HUES48 (cell line): ENCODE measurements around the gene NELL1.
"Not testable (repeated sequence)": the region's sequence is repeated elsewhere in the genome, so short reads cannot be mapped to it uniquely, and the experiment has no call there.

Source experiments
- H3K27ac ChIP-seq: one replicate; pipeline ENCODE4 v1.7.0; 2013; ENCODE audit warnings: low read depth, low read length, inconsistent platforms
- H3K27me3 ChIP-seq: 2 replicates; pipeline ENCODE4 v1.6.1; 2013; ENCODE audit warnings: mild to moderate bottlenecking, low read length; ENCODE audit not compliant: control insufficient read depth, insufficient read depth
- H3K36me3 ChIP-seq: 2 replicates; pipeline ENCODE4 v1.6.1; 2013; ENCODE audit warnings: low read length; ENCODE audit not compliant: control insufficient read depth, insufficient read depth
- H3K4me1 ChIP-seq: 2 replicates; pipeline ENCODE4 v1.6.1; 2013; ENCODE audit warnings: mild to moderate bottlenecking, low read length; ENCODE audit not compliant: control insufficient read depth, insufficient read depth
- H3K4me3 ChIP-seq: 2 replicates; pipeline ENCODE4 v1.5.1; 2013; ENCODE audit warnings: mild to moderate bottlenecking, low read depth, low read length
- H3K9ac ChIP-seq: 2 replicates; pipeline ENCODE4 v1.6.1; 2013; ENCODE audit warnings: mild to moderate bottlenecking, low read depth, low read length, moderate library complexity
- H3K9me3 ChIP-seq: 2 replicates; pipeline ENCODE4 v1.6.1; 2013; ENCODE audit warnings: low read length; ENCODE audit not compliant: control insufficient read depth, insufficient read depth

Gene NELL1

DNA sequence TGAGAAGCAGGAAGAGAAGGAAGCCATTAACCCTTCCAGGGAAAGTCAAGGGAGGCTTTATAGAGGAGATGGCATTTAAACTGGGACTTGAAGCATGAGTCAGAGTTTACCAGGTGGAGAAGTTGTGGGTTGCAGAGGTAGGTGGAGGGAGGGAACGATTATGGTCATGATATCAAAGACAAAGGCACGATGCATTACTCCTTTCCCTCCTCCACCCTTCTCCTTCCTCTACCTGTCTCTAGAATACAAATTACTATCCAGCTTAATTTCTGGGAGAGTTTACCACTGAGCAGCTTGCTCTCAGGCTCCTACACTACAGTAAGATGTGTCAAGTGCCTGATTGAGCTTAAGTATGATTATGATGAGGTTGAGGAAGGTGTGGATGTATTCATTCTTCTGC is 151.7 kb downstream of the NELL1 start:
- no peak overlapping the region for H3K27ac ChIP-seq
- no peak overlapping the region for H3K9ac ChIP-seq
- no peaks in the 10 kb centered on the region for H3K4me1 ChIP-seq
- no peak overlapping the region for H3K4me3 ChIP-seq
- no peaks in the 10 kb centered on the region for H3K9me3 ChIP-seq
- no peaks in the 10 kb centered on the region for H3K36me3 ChIP-seq
- no peaks in the 10 kb centered on the region for H3K27me3 ChIP-seq

DNA sequence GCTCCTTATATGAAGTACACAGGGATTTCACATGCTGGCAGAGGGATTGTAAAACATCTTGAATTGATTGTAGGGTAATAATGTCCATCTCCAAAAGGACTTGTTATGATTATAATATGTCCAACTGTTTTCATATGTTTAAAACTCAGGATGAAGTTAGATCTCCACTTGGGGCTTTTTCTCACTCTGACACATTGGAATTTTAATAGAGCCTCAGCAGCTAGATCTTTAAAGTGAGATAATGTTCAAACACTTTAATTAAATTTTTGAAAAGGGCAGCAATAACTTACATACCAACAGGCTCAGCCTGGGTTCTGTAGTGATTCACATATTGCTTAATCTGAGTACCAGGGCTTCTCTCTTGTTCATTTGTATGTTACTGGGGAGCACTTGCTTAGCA is 152.1 kb downstream of the NELL1 start:
- Histone ChIP-seq H3K27me3 (no peaks in the 10 kb centered on the region), H3K9ac (no peak overlapping the region), H3K4me1 (no peaks in the 10 kb centered on the region), H3K27ac (no peak overlapping the region), H3K9me3 (no peaks in the 10 kb centered on the region), H3K36me3 (no peaks in the 10 kb centered on the region), H3K4me3 (no peak overlapping the region)

GRCh38 chr11:20824773-20825172 is 155.4 kb downstream of the NELL1 start:
- Histone ChIP-seq H3K27ac (no peak overlapping the region), H3K36me3 (no peaks in the 10 kb centered on the region), H3K4me1 (no peaks in the 10 kb centered on the region), H3K4me3 (no peak overlapping the region), H3K9ac (no peak overlapping the region), H3K27me3 (no peaks in the 10 kb centered on the region), H3K9me3 (no peaks in the 10 kb centered on the region)

DNA sequence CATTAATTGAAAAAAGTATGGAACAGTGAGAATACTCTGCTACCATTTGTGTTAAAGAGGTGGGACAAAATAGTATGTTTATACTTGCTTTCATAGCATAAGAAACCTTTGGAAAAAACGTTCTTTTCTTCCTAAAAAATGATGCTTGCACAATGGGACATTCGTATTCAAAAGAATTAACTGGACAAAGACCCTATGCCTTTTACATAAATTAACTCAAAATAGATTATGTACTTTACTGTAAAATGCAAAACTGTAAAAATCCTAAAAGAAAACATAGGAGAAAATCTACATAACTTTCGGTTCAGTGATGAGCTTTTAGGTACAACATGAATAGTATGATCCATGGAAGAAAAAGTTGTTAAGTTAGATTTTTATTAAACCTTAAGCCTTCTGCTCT is 166.2 kb downstream of the NELL1 start:
- Histone ChIP-seq H3K4me3 (no peak overlapping the region), H3K4me1 (peaks cover 18% of the 10 kb centered on the region), H3K27me3 (no peaks in the 10 kb centered on the region), H3K27ac (no peak overlapping the region), H3K36me3 (no peaks in the 10 kb centered on the region), H3K9me3 (no peaks in the 10 kb centered on the region), H3K9ac (no peak overlapping the region)

DNA sequence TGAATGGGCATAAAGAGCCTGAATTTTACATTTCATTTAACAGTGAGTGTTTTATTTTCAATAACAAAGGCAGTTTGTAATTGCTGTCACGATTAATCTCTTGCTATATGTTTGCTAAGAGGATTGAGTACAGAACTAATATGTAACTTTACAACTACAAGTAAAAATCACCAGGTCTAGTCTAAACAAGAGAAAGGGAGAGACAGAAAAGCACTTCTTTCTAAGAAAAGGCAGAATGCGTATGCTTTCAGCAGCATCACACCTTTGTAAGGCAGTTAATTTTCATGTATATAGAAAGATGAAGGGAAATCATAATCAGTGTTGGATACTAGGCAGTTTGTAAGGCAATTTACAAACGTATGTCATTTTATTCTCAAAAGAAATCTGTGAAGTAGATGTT is 169.8 kb downstream of the NELL1 start:
- no peaks in the 10 kb centered on the region for H3K9me3 ChIP-seq
- H3K4me3 ChIP-seq, result no peak overlapping the region
- H3K36me3 ChIP-seq, result no peaks in the 10 kb centered on the region
- no peak overlapping the region for H3K9ac ChIP-seq
- H3K27ac ChIP-seq, result peak overlapping the region; percentile 29
- H3K27me3 ChIP-seq, result no peaks in the 10 kb centered on the region
- peaks cover 22% of the 10 kb centered on the region for H3K4me1 ChIP-seq

GRCh38 chr11:20840341-20840740 is 171.0 kb downstream of the NELL1 start:
- no peak overlapping the region for H3K9ac ChIP-seq
- peaks cover 22% of the 10 kb centered on the region for H3K4me1 ChIP-seq
- H3K27me3 ChIP-seq, result no peaks in the 10 kb centered on the region
- no peaks in the 10 kb centered on the region for H3K36me3 ChIP-seq
- no peak overlapping the region for H3K4me3 ChIP-seq
- no peak overlapping the region for H3K27ac ChIP-seq
- no peaks in the 10 kb centered on the region for H3K9me3 ChIP-seq

DNA sequence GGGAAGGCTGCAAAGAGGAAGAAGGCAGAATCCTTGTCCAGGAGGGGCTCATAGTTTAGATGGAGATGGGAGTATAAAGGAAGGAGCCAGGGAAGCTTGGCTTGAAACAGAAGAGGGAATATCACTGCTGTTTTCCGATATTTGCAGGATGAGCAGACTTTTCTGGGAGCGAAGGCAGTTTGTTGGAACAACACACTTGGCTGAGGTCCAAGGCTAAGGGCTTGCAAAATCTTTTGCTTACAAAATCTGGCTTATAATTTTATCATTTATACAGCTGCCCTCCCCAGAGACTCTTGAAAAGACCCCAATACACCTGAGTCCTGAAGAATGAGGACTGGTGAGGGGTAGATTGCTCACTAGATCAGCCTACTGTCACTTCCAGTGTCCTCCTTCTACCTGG is 174.8 kb downstream of the NELL1 start:
- no peaks in the 10 kb centered on the region for H3K9me3 ChIP-seq
- H3K9ac ChIP-seq, result no peak overlapping the region
- peaks cover 9% of the 10 kb centered on the region for H3K4me1 ChIP-seq
- H3K4me3 ChIP-seq, result no peak overlapping the region
- no peak overlapping the region for H3K27ac ChIP-seq
- no peaks in the 10 kb centered on the region for H3K27me3 ChIP-seq
- no peaks in the 10 kb centered on the region for H3K36me3 ChIP-seq

- no peak overlapping the region for H3K27ac ChIP-seq
- no peaks in the 10 kb centered on the region for H3K27me3 ChIP-seq
- no peaks in the 10 kb centered on the region for H3K9me3 ChIP-seq
- no peaks in the 10 kb centered on the region for H3K36me3 ChIP-seq
- H3K9ac ChIP-seq, result no peak overlapping the region
- H3K4me1 ChIP-seq, result peaks cover 5% of the 10 kb centered on the region; the same call in 1 of the 2 replicates
- no peak overlapping the region for H3K4me3 ChIP-seq
Observed at GRCh38 chr11:20844630-20845029, 175.2 kb downstream of the NELL1 start.

GRCh38 chr11:20854215-20854955 is 185.0 kb downstream of the NELL1 start:
- Histone ChIP-seq H3K4me1 (0 out of 2 replicates have a peak, but pooled peaks cover 5% of the 10 kb centered on the region), H3K36me3 (no peaks in the 10 kb centered on the region), H3K4me3 (no peak overlapping the region), H3K27ac (no peak overlapping the region), H3K9me3 (no peaks in the 10 kb centered on the region), H3K27me3 (no peaks in the 10 kb centered on the region), H3K9ac (no peak overlapping the region)

DNA sequence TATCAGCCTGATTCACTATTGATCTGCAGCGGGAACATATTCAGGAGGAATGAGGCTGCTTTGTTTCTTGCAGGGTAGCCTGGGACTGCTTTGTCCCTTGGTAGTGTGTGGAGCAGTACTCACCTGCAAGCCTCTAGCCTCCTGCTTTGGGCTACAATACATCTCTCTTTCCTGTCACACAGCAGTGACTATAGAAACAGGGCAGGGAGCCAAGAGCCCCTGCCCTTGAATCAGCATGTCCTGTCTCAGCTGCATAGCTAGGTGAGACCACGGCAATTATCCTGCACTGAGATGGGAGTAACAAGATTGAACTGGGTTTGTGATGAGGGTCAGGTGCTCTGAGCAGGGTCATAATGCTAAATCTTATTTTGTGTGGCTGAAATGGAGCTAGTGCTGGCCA is 191.9 kb downstream of the NELL1 start:
- Histone ChIP-seq H3K27ac (no peak overlapping the region), H3K4me3 (no peak overlapping the region), H3K9me3 (0 out of 2 replicates have a peak, but pooled peaks cover 3% of the 10 kb centered on the region), H3K27me3 (no peaks in the 10 kb centered on the region), H3K36me3 (no peaks in the 10 kb centered on the region), H3K4me1 (no peaks in the 10 kb centered on the region), H3K9ac (no peak overlapping the region)

- not testable (repeated sequence) for H3K9me3 ChIP-seq, H3K36me3 ChIP-seq, H3K4me3 ChIP-seq, H3K9ac ChIP-seq, H3K4me1 ChIP-seq, H3K27ac ChIP-seq, H3K27me3 ChIP-seq
Observed at GRCh38 chr11:20862263-20862662, 192.9 kb downstream of the NELL1 start.
